Coronary artery (tissue), 2 donors: ENCODE measurements around the gene AMDHD2.

Source experiments
- DNase-seq: peaks from one replicate; pipeline ENCODE4 v3.0.0-alpha.2; 2017; ENCODE audit warnings: low spot score
- H3K27ac ChIP-seq, 2 donors: fragments of 200-600 bp; sonication (generic); one replicate each; pipeline ENCODE4 v1.5.1; 2016 to 2019
- H3K4me3 ChIP-seq: fragments of 200-600 bp; sonication (generic); 2 replicates; pipeline ENCODE4 v1.5.1; 2016; ENCODE audit warnings: mild to moderate bottlenecking, moderate library complexity
- TF ChIP-seq, protein P1 (sequence below): fragments of 200-600 bp; sonication (generic); IDR thresholded peaks from one replicate; pipeline ENCODE4 v1.5.1; 2019; ENCODE audit warnings: antibody characterized with exemption

AMDHD2 gene

DNA sequence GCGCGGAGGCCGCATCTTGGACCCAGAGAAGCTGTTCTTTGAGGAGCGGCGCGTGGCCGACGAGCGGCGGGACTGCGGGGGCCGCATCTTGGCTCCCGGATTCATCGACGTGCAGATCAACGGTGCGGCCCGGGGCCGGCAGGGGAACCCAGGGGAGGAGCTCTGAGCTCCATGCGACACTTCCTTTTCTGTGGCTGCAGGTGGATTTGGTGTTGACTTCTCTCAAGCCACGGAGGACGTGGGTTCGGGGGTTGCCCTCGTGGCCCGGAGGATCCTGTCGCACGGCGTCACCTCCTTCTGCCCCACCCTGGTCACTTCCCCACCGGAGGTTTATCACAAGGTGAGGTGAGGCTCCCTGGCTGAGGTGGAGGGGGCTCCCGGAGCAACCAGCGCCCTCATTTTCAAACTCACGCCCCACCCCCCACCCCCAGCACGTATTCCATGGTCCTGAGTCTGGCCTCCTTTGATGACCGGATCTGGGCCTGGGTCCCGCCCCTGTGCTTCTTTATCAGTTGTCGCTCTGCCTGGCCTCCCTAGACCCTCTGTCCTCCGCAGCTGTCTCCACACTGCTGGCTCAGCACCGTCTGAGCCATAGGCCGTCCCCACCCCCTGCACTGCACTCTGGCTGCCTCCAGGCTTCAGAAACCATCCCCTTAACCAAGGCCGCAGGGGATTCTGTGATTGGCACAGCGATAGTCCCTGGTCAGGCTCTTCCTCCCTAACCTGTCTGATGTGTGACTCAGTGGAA lies 787 bp downstream of the AMDHD2 start:
- no peak for DNase-seq
- H3K4me3 ChIP-seq = peak overlapping the region; percentile 91
- TF ChIP-seq, protein P1, sequence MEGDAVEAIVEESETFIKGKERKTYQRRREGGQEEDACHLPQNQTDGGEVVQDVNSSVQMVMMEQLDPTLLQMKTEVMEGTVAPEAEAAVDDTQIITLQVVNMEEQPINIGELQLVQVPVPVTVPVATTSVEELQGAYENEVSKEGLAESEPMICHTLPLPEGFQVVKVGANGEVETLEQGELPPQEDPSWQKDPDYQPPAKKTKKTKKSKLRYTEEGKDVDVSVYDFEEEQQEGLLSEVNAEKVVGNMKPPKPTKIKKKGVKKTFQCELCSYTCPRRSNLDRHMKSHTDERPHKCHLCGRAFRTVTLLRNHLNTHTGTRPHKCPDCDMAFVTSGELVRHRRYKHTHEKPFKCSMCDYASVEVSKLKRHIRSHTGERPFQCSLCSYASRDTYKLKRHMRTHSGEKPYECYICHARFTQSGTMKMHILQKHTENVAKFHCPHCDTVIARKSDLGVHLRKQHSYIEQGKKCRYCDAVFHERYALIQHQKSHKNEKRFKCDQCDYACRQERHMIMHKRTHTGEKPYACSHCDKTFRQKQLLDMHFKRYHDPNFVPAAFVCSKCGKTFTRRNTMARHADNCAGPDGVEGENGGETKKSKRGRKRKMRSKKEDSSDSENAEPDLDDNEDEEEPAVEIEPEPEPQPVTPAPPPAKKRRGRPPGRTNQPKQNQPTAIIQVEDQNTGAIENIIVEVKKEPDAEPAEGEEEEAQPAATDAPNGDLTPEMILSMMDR = no peak
- H3K27ac ChIP-seq = peak overlapping the region; percentile 65 to 95

DNA sequence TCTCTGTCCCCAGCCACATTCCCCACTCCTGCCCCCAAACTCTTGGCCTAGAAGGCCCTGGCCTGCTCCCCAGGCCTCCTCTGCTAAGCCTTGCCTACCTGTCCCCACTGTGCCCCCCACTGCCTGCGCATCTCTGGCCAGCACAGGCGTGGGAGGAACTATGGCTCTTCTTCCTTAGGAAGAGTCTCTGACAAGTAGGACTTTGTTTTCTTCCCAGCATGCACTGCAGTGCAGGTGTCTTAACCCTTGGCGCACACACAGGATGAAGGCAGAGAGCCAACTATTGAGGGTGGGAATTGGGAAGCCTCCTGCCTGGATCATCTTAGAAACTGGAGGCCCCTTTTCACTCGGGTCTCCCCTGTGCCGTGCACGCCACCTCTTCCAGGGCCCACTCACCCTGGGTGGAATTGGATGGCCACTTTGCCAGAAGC lies 3.6 kb downstream of the AMDHD2 start:
- Histone ChIP-seq H3K4me3 (no peak overlapping the region), H3K27ac (no peak overlapping the region)
- DNase-seq = peak; percentile 57
- TF ChIP-seq, protein P1 = no peak

- H3K27ac ChIP-seq = no peak overlapping the region
- H3K4me3 ChIP-seq = no peak overlapping the region
- no peak for DNase-seq
- TF ChIP-seq, protein P1 = no peak
These were observed 4.3 kb downstream of the AMDHD2 start for GRCh38 chr16:2524339-2524938.

GRCh38 chr16:2526135-2526534 lies 6.0 kb downstream of the AMDHD2 start:
- H3K27ac ChIP-seq = no peak overlapping the region
- no peak overlapping the region for H3K4me3 ChIP-seq
- DNase-seq = peak; percentile 59
- TF ChIP-seq, protein P1 = no peak

DNA sequence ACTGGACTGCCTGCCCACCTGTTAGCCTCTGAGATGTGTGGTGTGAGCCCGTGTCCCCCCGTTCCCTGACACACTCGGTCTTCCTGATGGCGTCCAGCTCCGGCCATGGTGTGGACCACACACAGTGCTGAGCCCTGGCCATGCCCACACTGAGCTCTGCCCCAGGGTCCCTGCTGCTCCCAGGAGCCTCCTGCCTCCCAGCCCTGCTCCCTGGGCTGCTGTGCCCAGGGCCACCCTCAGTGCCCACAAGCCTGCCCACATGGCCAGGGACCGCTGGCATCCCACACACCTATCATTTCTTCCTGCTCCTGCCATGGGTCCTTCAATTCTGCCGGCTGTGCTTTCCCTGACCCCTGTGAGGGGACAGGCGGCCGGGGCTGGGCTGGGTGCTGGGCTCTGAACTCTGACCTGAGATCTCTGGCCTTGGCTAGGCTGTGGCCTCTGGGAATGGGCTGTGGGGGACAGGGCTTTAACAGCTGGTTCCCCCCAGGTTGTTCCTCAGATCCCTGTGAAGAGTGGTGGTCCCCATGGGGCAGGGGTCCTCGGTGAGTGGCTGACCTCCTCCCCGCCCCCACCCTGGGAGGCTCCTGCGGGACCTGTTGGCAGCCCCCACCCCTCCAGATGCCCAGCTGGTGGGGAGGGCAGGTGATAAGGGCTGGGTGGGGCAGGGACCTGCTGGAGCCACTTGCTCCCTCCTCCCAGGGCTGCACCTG lies 7.1 kb downstream of the AMDHD2 start:
- DNase-seq = peak; percentile 65
- H3K4me3 ChIP-seq = no peak overlapping the region
- TF ChIP-seq, protein P1 = no peak
- H3K27ac ChIP-seq = no peak overlapping the region

- H3K4me3 ChIP-seq = no peak overlapping the region
- TF ChIP-seq, protein P1 = no peak
These were observed 7.6 kb downstream of the AMDHD2 start for GRCh38 chr16:2527784-2528100.

More at GRCh38 chr16:2527784-2528100, 7.6 kb downstream of the AMDHD2 start:
- no peak overlapping the region for H3K27ac ChIP-seq
- DNase-seq = no peak
